WTC11 (cell line): ENCODE measurements around the gene GET4. TPM values are rescaled to one million over a fixed set of nuclear protein-coding genes. Genes with fewer than 3 reads are reported as not detected.

Experiments used
- ATAC-seq: fragments of 200-7000 bp; cut with Tn5 transposase; 2 replicates; pipeline ENCODE4 v1.10.0; 2021; ENCODE audit warnings: mild to moderate bottlenecking, moderate library complexity
- CTCF ChIA-PET: fragments of 300-600 bp; sonication (Branson Sonifier 250); formaldehyde crosslinking; loops from one replicate; lab custom pipeline; 2021; ENCODE audit warnings: antibody characterized with exemption; lab: Charles Lee
- POLR2A ChIA-PET: fragments of 350-600 bp; sonication (Branson Sonifier 250); formaldehyde crosslinking; loops from one replicate; lab custom pipeline; 2021; ENCODE audit warnings: antibody characterized with exemption; lab: Charles Lee
- DNase-seq: peaks from one replicate; pipeline ENCODE4 v3.0.0; 2021; ENCODE audit warnings: low spot score
- H3K27ac Mint-ChIP-seq: 2 replicates; pipeline ENCODE4 v1.8.0; 2021; ENCODE audit warnings: mixed read lengths
- H3K27me3 Mint-ChIP-seq: 2 replicates; pipeline ENCODE4 v1.8.0; 2021; ENCODE audit warnings: low read depth, mild to moderate bottlenecking, moderate library complexity, mixed read lengths
- H3K36me3 Mint-ChIP-seq: 2 replicates; pipeline ENCODE4 v1.8.0; 2021; ENCODE audit warnings: mixed read lengths
- H3K4me1 Mint-ChIP-seq: 2 replicates; pipeline ENCODE4 v1.8.0; 2022; ENCODE audit warnings: mixed read lengths
- H3K4me3 Mint-ChIP-seq: 2 replicates; pipeline ENCODE4 v1.8.0; 2021; ENCODE audit warnings: mild to moderate bottlenecking, moderate library complexity, mixed read lengths
- H3K9me3 Mint-ChIP-seq: 2 replicates; pipeline ENCODE4 v1.8.0; 2021; ENCODE audit warnings: mixed read lengths
- AR ChIP-seq: fragments of 250-450 bp; sonication (Bioruptor Pico); IDR thresholded peaks from 2 replicates; pipeline ENCODE4 v1.9.0; 2021; ENCODE audit warnings: mild to moderate bottlenecking
- CBFB ChIP-seq: sonication (generic); formaldehyde crosslinking; IDR thresholded peaks from 2 replicates; pipeline ENCODE4 v1.8.1; 2022; ENCODE audit warnings: mild to moderate bottlenecking, low read depth, missing genetic modification reagents
- CDX4 ChIP-seq: fragments of 250-450 bp; sonication (Bioruptor Pico); IDR thresholded peaks from 2 replicates; pipeline ENCODE4 v1.9.0; 2021; ENCODE audit warnings: moderate library complexity, mild to moderate bottlenecking, inconsistent platforms, borderline replicate concordance
- E2F1 ChIP-seq: sonication (generic); formaldehyde crosslinking; IDR thresholded peaks from 2 replicates; pipeline ENCODE4 v1.8.0; 2022; ENCODE audit warnings: mild to moderate bottlenecking, missing genetic modification reagents
- HMGA2 ChIP-seq: fragments of 250-450 bp; sonication (Bioruptor Pico); IDR thresholded peaks from 2 replicates; pipeline ENCODE4 v1.4.0; 2021; ENCODE audit warnings: mild to moderate bottlenecking, moderate library complexity
- JUN ChIP-seq: sonication (generic); formaldehyde crosslinking; IDR thresholded peaks from 2 replicates; pipeline ENCODE4 v1.8.0; 2023; ENCODE audit warnings: mild to moderate bottlenecking, missing genetic modification reagents
- MXD4 ChIP-seq: fragments of 250-450 bp; sonication (Bioruptor Pico); IDR thresholded peaks from 2 replicates; pipeline ENCODE4 v1.8.0; 2021; ENCODE audit warnings: mild to moderate bottlenecking, moderate library complexity, borderline replicate concordance
- NFATC4 ChIP-seq: fragments of 250-450 bp; sonication (Bioruptor Pico); IDR thresholded peaks from 2 replicates; pipeline ENCODE4 v1.9.0; 2021; ENCODE audit warnings: mild to moderate bottlenecking
- NFE2L1 ChIP-seq: sonication (generic); formaldehyde crosslinking; IDR thresholded peaks from 2 replicates; pipeline ENCODE4 v1.8.1; 2023; ENCODE audit warnings: missing genetic modification reagents
- OVOL2 ChIP-seq: fragments of 250-450 bp; sonication (Bioruptor Pico); IDR thresholded peaks from 2 replicates; pipeline ENCODE4 v1.9.0; 2021; ENCODE audit warnings: mild to moderate bottlenecking, borderline replicate concordance
- PREB ChIP-seq: sonication (generic); formaldehyde crosslinking; IDR thresholded peaks from 2 replicates; pipeline ENCODE4 v1.8.1; 2022; ENCODE audit warnings: mild to moderate bottlenecking, missing genetic modification reagents, moderate library complexity, borderline replicate concordance
- PRRX2 ChIP-seq: fragments of 250-450 bp; sonication (Bioruptor Pico); IDR thresholded peaks from 2 replicates; pipeline ENCODE4 v1.8.0; 2021; ENCODE audit warnings: mild to moderate bottlenecking
- SMAD3 ChIP-seq: sonication (generic); formaldehyde crosslinking; IDR thresholded peaks from 2 replicates; pipeline ENCODE4 v1.8.0; 2022; ENCODE audit warnings: missing genetic modification reagents, mild to moderate bottlenecking, borderline replicate concordance
- TEAD1 ChIP-seq: sonication (generic); formaldehyde crosslinking; IDR thresholded peaks from 2 replicates; pipeline ENCODE4 v1.8.0; 2022; ENCODE audit warnings: mild to moderate bottlenecking, missing genetic modification reagents
- USF1 ChIP-seq: sonication (generic); formaldehyde crosslinking; IDR thresholded peaks from 2 replicates; pipeline ENCODE4 v1.8.0; 2022; ENCODE audit warnings: mild to moderate bottlenecking, missing genetic modification reagents
- USF2 ChIP-seq: sonication (generic); formaldehyde crosslinking; IDR thresholded peaks from 2 replicates; pipeline ENCODE4 v1.8.1; 2023; ENCODE audit warnings: mild to moderate bottlenecking, missing genetic modification reagents, moderate library complexity
- ZBTB21 ChIP-seq: sonication (generic); formaldehyde crosslinking; IDR thresholded peaks from 2 replicates; pipeline ENCODE4 v1.8.1; 2023; ENCODE audit warnings: mild to moderate bottlenecking, missing genetic modification reagents, borderline replicate concordance
- ZBTB43 ChIP-seq: sonication (generic); formaldehyde crosslinking; IDR thresholded peaks from 2 replicates; pipeline ENCODE4 v1.8.1; 2023; ENCODE audit warnings: mild to moderate bottlenecking, missing genetic modification reagents
- ZNF232 ChIP-seq: sonication (generic); formaldehyde crosslinking; IDR thresholded peaks from 2 replicates; pipeline ENCODE4 v1.8.0; 2022; ENCODE audit warnings: mild to moderate bottlenecking, missing genetic modification reagents
- ZNF396 ChIP-seq: fragments of 250-450 bp; sonication (Bioruptor Pico); IDR thresholded peaks from 2 replicates; pipeline ENCODE4 v1.8.0; 2021; ENCODE audit warnings: mild to moderate bottlenecking, moderate library complexity, borderline replicate concordance
- ZNF423 ChIP-seq: fragments of 250-450 bp; sonication (Bioruptor Pico); IDR thresholded peaks from 2 replicates; pipeline ENCODE4 v2.1.2; 2022; ENCODE audit warnings: mild to moderate bottlenecking, moderate library complexity
- ZSCAN18 ChIP-seq: fragments of 250-450 bp; sonication (Bioruptor Pico); IDR thresholded peaks from 2 replicates; pipeline ENCODE4 v2.1.2; 2022; ENCODE audit warnings: mild to moderate bottlenecking, moderate library complexity
- total RNA-seq: library from RNA; stranded (reverse); gene quantifications from 3 replicates; pipeline ENCODE4 v1.2.3, GENCODE V29; 2021

Gene GET4
- total RNA-seq, 1 experiment from 2014 or later: 73.0 TPM

GRCh38 chr7:841943-842342, 34.4 kb upstream of the GET4 start:
- Mint-ChIP-seq H3K27ac (0 out of 2 replicates have a peak overlapping the region, but pooled peaks have one; percentile 31), H3K27me3 (no peaks in the 10 kb centered on the region), H3K36me3 (peaks cover 77% of the 10 kb centered on the region), H3K9me3 (no peaks in the 10 kb centered on the region), H3K4me3 (no peak overlapping the region), H3K4me1 (no peaks in the 10 kb centered on the region)
- ChIA-PET CTCF (no interaction called here), POLR2A (no interaction called here)
- no peak for DNase-seq
- TF ChIP-seq CBFB (CRISPR knock-in tag) (no peak), ZNF396 (CRISPR knock-in tag) (no peak), TEAD1 (CRISPR knock-in tag) (no peak), ZNF423 (CRISPR knock-in tag) (no peak), USF1 (CRISPR knock-in tag) (no peak), PRRX2 (CRISPR knock-in tag) (no peak), MXD4 (CRISPR knock-in tag) (no peak), USF2 (CRISPR knock-in tag) (no peak), HMGA2 (no peak), NFATC4 (CRISPR knock-in tag) (no peak), ZSCAN18 (CRISPR knock-in tag) (no peak), E2F1 (CRISPR knock-in tag) (no peak)
- TF ChIP-seq, all 79 proteins: peak for 0
- no peak for ATAC-seq

GRCh38 chr7:842431-843031, 33.8 kb upstream of the GET4 start:
- POLR2A ChIA-PET: no interaction called here
- CTCF ChIA-PET: no interaction called here
- H3K36me3 Mint-ChIP-seq: peaks cover 76% of the 10 kb centered on the region
- no peak overlapping the region for H3K4me3 Mint-ChIP-seq
- ATAC-seq (no peak), DNase-seq (no peak)
- H3K9me3 Mint-ChIP-seq: no peaks in the 10 kb centered on the region
- no peaks in the 10 kb centered on the region for H3K4me1 Mint-ChIP-seq
- no peaks in the 10 kb centered on the region for H3K27me3 Mint-ChIP-seq
- no peak overlapping the region for H3K27ac Mint-ChIP-seq
- no peak for TF ChIP-seq ZBTB21 (CRISPR knock-in tag)
- no peak for TF ChIP-seq ZNF232 (CRISPR knock-in tag)
- TF ChIP-seq NFE2L1: no peak
- TF ChIP-seq ZBTB43: no peak

- Mint-ChIP-seq H3K27ac (no peak overlapping the region), H3K4me1 (no peaks in the 10 kb centered on the region), H3K36me3 (peaks cover 73% of the 10 kb centered on the region), H3K4me3 (no peak overlapping the region), H3K27me3 (no peaks in the 10 kb centered on the region), H3K9me3 (no peaks in the 10 kb centered on the region)
- ChIA-PET CTCF (no interaction called here), POLR2A (no interaction called here)
- ATAC-seq: no peak
- DNase-seq: no peak
- no peak for TF ChIP-seq NFE2L1
- no peak for TF ChIP-seq OVOL2 (CRISPR knock-in tag)
- no peak for TF ChIP-seq CDX4 (CRISPR knock-in tag)
- TF ChIP-seq JUN (CRISPR knock-in tag): no peak
- TF ChIP-seq PREB: no peak
- no peak for TF ChIP-seq AR (CRISPR knock-in tag)
- TF ChIP-seq SMAD3 (CRISPR knock-in tag): no peak
Observed at GRCh38 chr7:843230-843629, 33.1 kb upstream of the GET4 start.
